Peyer's patch (tissue), 4 donors: ENCODE measurements around the gene RCC2. TPM values are rescaled to one million over a fixed set of nuclear protein-coding genes. Genes with fewer than 3 reads are reported as not detected.
A peak's percentile ranks its signal among the peaks of the same experiment; 100 is the strongest.

Source experiments
- DNase-seq, 3 donors: peaks; one replicate each; pipeline ENCODE4 v3.0.0-alpha.2; 2017 to 2019
- H3K27ac ChIP-seq, 4 donors: fragments of 200-600 bp; sonication (generic); one replicate each; pipeline ENCODE4 v1.5.1; 2016 to 2019
- H3K27me3 ChIP-seq, 2 donors: fragments of 200-600 bp; sonication (generic); one replicate each; pipeline ENCODE4 v1.5.1; 2019
- H3K36me3 ChIP-seq, 3 donors: fragments of 200-600 bp; sonication (generic); one replicate each; pipeline ENCODE4 v1.5.1; 2016 to 2019
- H3K4me1 ChIP-seq, 4 donors: fragments of 200-600 bp; sonication (generic); one replicate each; pipeline ENCODE4 v1.5.1; 2016 to 2019
- H3K4me3 ChIP-seq, 4 donors: fragments of 200-600 bp; sonication (generic); 1 replicate in 3 of 4; 2 replicates in 1 of 4; pipeline ENCODE4 v1.5.1; 2016 to 2019; ENCODE audit warnings: mild to moderate bottlenecking in 1 of 4
- H3K9me3 ChIP-seq, 4 donors: fragments of 200-600 bp; sonication (generic); one replicate each; pipeline ENCODE4 v1.5.1; 2016 to 2019; ENCODE audit warnings: mild to moderate bottlenecking in 1 of 4
- CTCF ChIP-seq, 6 experiments: fragments of 450-650 bp in 4 of 6; fragments of 200-600 bp in 2 of 6; sonication (generic) in 1 of 6; IDR thresholded peaks; one replicate each; pipeline ENCODE4 v1.5.1; 2017 to 2019; ENCODE audit warnings: antibody characterized with exemption in 6 of 6, mild to moderate bottlenecking in 3 of 6, moderate library complexity in 1 of 6
- POLR2A ChIP-seq, 2 donors: fragments of 450-650 bp; IDR thresholded peaks; one replicate each; pipeline ENCODE4 v1.5.1; 2017; ENCODE audit warnings: antibody characterized with exemption in 2 of 2, mild to moderate bottlenecking in 2 of 2, moderate library complexity in 2 of 2
- total RNA-seq, 4 donors: library from RNA; depleted of rRNA; stranded (reverse); fragments of >200 nt; gene quantifications; one replicate each; pipeline ENCODE4 v1.1.0, GENCODE V29; 2016

The RCC2 gene
- total RNA-seq, 4 donors from 2014 or later, result 22.9 to 54.5 (median 34.9) TPM

DNA sequence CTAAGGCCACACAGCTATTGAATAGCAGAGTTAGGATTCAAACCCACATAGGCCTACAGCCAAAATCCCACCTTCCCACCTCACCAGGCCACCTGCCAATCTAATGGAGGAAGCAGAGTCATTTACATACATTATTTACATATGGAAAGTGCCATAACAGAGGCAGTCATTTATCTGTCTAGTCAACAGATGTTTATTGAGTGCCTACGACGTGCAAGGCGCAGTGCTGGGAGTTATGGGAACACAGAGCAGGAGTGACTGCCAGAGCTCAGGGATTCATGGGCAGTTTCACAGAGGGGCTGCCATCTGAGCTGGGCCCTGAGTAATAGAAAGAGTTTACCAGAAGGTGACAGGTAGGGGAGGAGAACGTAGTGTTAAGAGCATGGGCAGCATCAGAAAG, 77.8 kb downstream of the RCC2 start:
- TF ChIP-seq POLR2A (IDR thresholded peaks at IDR 0.05), result no peak
- no peak for TF ChIP-seq CTCF (IDR thresholded peaks at IDR 0.05)

GRCh38 chr1:17360272-17360956, 79.1 kb downstream of the RCC2 start:
- H3K4me1 ChIP-seq, result no peaks in the 10 kb centered on the region
- H3K27me3 ChIP-seq, result no peaks in the 10 kb centered on the region
- peak in 1 of 3 donors; percentile 22 for DNase-seq
- H3K27ac ChIP-seq, result no peak overlapping the region
- no peaks in the 10 kb centered on the region for H3K36me3 ChIP-seq
- H3K9me3 ChIP-seq, result no peaks in the 10 kb centered on the region
- no peak overlapping the region for H3K4me3 ChIP-seq
- TF ChIP-seq CTCF (IDR thresholded peaks at IDR 0.05), result no peak
- TF ChIP-seq POLR2A (IDR thresholded peaks at IDR 0.05), result no peak

More for the DNA sequence above, 77.8 kb downstream of the RCC2 start:
- Histone ChIP-seq H3K27ac (no peak overlapping the region), H3K4me1 (no peaks in the 10 kb centered on the region), H3K36me3 (no peaks in the 10 kb centered on the region), H3K27me3 (no peaks in the 10 kb centered on the region), H3K9me3 (no peaks in the 10 kb centered on the region), H3K4me3 (no peak overlapping the region)
- DNase-seq, result peak in 1 of 3 donors; percentile 8

DNA sequence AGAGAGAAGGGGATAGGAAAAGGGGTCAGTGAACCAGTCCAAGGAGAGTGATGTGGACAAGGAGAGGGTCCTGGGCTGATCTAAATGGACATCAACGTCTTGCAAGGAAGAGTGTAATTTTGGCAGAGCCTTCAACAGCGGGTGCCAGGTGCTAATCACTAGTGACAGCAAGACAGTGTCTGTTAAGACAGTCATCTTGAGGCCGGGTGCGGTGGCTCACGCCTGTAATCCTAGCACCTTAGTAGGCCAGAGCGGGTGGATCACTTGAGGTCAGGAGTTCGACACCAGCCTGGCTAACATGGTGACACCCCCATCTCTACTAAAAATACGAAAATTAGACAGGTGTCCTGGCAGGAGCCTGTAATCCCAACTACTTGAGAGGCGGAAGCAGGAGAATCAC, 79.7 kb downstream of the RCC2 start:
- no peak for TF ChIP-seq CTCF (IDR thresholded peaks at IDR 0.05)
- no peak for TF ChIP-seq POLR2A (IDR thresholded peaks at IDR 0.05)
- no peaks in the 10 kb centered on the region for H3K9me3 ChIP-seq
- no peak overlapping the region for H3K4me3 ChIP-seq
- H3K36me3 ChIP-seq, result no peaks in the 10 kb centered on the region
- H3K4me1 ChIP-seq, result no peaks in the 10 kb centered on the region
- DNase-seq, result peak in 1 of 3 donors; percentile 16
- H3K27ac ChIP-seq, result no peak overlapping the region
- no peaks in the 10 kb centered on the region for H3K27me3 ChIP-seq

DNA sequence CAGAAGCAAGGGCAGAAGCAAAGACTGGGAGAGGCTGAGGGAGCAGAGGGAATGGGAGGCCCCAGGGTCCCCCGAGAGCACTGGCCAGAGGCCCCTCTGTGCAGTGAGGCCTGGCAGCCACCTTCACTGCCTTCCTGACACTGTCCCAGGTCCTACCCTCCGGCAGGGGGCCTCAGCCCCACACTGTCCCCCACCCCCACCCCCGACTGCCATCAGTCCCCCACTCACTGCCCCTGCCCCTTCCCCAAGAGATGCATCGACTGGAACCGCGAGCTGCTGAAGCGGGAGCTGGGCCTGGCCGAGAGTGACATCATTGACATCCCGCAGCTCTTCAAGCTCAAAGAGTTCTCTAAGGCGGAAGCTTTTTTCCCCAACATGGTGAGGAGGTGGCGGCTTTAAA, 80.4 kb downstream of the RCC2 start:
- no peaks in the 10 kb centered on the region for H3K36me3 ChIP-seq
- H3K27ac ChIP-seq, result no peak overlapping the region
- H3K9me3 ChIP-seq, result no peaks in the 10 kb centered on the region
- no peak overlapping the region for H3K4me3 ChIP-seq
- no peaks in the 10 kb centered on the region for H3K4me1 ChIP-seq
- TF ChIP-seq POLR2A (IDR thresholded peaks at IDR 0.05) (no peak), CTCF (IDR thresholded peaks at IDR 0.05) (no peak)
- H3K27me3 ChIP-seq, result no peaks in the 10 kb centered on the region
- DNase-seq, result no peak

DNA sequence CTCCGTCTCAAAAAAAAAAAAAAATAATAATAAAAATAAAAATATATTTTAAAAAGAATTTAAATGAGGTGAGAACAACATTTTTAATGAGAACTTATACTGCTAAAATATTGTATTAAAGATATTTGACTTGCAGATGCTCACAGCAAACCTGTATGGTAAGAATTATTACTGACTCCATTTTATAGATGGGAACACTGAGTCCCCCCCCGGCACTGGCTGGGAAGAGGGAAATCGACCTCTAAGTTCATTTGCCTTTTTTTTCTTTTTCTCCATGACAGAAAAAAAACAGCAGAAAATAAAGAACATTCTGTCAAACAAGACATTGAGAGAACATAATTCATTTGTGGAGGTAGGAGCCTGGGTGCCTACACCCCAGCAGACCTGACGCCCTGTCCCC, 80.9 kb downstream of the RCC2 start:
- H3K36me3 ChIP-seq, result no peaks in the 10 kb centered on the region
- no peak overlapping the region for H3K27ac ChIP-seq
- no peak for DNase-seq
- no peak overlapping the region for H3K4me3 ChIP-seq
- no peaks in the 10 kb centered on the region for H3K27me3 ChIP-seq
- TF ChIP-seq POLR2A (IDR thresholded peaks at IDR 0.05), result no peak
- TF ChIP-seq CTCF (IDR thresholded peaks at IDR 0.05), result no peak
- no peaks in the 10 kb centered on the region for H3K9me3 ChIP-seq
- no peaks in the 10 kb centered on the region for H3K4me1 ChIP-seq

Other genes with a start within 250 kb of the RCC2 start
- not detected for gene PADI1, start 234.5 kb downstream of the RCC2 start, total RNA-seq
- not detected for gene PADI3, start 190.6 kb downstream of the RCC2 start, total RNA-seq
- gene PADI4, start 131.5 kb downstream of the RCC2 start, total RNA-seq, result not detected
- not detected for gene PADI6, start 67.5 kb downstream of the RCC2 start, total RNA-seq
- gene ARHGEF10L, start 100.0 kb upstream of the RCC2 start, total RNA-seq, result 100 to 1,000 TPM in 3 of 4 donors, 10 to 100 TPM in 1; 72.7 to 177 (median 156) TPM